HPDE6-E6E7 (cell line): Measurements from ENCODE around the gene DLEC1.
"Not testable (repeated sequence)": the region's sequence is repeated elsewhere in the genome, so short reads cannot be mapped to it uniquely, and the experiment has no call there.

Experiments used
- DNase-seq: peaks from one replicate; pipeline ENCODE4 v3.0.0; 2011; ENCODE audit warnings: missing footprints; ENCODE audit errors: extremely low spot score

Gene DLEC1

DNA sequence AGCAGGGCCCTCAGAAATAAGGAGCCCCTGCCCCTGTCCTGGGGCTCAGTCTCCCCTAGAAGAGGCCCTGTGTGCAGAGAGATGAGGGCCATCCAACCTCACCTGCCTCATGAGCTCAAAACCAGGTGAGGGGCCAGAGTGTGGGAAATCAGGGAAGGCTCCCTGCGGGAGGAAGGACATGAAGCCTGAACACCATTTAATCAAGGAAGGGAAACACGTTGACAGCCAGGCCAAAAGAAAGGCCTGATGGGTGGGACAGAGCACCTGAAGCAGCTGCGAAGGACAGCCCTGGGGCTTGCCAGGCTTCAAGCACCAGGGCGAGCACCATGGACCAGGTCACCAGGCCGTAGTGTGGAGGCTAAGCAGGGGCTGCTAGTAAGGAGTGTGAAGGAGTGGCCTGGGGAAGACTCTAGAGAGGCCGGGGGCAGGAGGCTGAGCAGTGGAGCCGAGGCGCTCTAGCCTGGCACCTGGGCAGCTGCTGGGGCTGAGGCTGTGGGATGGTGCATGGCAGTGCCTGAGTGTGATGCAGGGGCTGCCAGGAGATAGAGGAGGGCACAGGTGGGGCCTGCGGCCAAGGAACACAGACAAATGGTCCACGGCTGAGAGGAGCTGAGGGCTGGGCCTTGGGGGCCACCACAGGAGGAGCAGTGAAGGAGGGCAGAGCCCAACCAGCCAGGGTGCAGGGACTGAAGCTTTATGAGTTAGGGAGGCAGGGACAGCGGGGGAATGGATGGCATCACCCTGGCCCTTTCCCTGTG is 81.9 kb downstream of the DLEC1 start:
- no peak for DNase-seq

DNA sequence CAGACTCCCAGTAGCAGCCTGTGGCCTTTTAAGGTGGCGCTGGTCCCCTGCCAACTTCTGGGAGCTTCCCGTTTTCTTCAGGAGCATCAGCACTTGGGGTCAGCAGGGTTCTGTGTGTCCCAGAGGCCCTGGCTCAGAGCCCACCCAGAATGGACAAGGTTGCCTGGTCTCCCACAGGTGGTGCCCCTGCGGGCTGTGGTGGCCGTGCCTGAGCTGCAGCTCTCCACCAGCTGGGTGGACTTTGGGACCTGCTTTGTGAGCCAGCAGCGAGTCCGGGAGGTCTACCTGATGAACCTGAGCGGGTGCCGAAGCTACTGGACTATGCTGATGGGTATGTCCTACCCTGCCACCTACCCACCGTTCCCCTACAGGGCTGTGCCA is 82.4 kb downstream of the DLEC1 start:
- DNase-seq = no peak

DNA sequence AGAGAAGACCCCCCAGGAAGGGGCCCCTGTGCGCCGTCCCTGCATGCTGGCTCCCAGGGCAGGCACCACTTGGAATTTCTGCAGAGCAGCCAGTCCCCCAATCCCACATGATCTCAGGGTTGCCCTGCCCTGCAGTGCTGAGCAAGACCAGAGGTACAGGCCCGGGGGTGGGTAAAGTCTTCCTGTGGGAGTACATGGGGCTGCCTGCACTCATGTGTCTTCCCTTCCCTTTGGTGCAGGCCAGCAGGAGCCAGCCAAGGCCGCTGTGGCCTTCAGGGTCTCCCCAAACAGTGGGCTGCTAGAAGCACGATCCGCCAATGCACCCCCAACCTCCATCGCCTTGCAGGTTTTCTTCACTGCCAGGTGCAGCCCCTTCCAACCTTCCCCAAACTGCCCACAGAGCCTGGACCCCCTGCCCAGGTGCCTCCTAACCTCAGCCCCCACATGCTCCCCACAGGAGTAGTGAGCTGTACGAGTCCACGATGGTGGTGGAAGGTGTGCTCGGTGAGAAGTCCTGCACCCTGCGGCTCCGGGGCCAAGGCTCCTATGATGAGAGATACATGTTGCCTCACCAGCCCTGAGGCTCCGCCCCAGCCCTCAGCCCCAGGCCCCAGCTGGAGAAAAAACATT is 82.9 kb downstream of the DLEC1 start:
- DNase-seq = no peak

DNA sequence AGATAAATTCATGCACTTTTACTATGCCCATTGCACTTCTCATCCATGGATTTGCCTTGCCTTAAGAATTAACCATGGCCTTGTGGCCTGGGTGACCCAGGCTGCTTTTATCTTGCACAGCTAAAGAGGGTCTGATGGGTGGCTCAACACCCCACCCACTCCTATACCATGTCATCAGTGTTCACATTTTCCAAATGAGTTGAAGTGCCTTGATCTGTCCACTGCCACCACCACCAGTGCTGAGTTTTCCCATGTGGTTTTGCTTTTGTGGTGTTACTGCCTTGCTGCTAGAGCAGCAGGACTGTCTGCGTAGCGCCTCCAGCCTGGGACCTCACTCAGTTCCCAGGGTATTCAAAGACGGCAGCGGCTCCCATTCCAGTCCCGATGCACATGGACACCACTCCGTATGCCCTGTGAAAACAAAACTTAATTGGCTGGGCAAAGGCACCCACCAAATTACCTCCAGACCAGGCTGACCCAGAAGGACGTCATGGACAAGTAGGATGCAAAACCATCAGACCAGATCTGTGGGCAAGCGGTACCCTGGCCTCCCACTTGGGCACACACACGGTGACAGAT is 83.8 kb downstream of the DLEC1 start:
- no peak for DNase-seq

DNA sequence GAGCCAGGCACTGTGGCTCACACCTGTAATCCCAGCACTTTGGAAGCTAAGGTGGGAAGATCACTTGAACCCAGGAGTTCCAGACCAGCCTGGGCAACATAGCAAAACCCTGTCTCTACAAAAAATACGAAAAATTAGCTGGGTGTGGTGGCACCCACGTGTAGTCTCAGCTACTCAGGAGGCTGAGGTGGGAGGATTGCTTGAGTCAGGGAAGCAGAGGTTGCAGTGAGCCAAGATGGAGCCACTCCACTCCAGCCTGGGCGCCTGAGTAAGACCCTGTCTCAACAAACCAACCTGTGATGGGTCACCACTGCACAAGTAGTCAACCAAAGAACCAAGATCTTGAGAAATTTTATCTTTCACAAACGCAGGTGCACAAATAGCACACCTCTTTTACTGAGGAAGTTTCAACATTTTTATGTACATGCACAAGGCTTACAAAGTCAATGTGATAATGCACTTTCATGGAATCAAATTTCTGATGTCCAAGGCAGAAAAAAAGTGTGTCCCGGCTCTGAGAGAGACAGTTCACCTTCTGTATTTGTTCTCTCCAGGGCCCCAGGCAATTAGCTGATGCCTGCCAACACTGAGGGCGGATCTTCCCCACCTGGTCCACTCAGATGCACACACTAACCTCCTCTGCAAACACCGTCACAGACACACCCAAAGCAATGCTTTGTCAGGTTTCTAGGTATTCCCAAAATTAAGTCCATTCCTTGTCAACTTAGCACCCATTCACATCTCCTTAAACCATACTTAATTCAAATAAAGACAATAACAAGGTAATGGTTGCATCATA is 85.5 kb downstream of the DLEC1 start:
- no peak for DNase-seq

DNA sequence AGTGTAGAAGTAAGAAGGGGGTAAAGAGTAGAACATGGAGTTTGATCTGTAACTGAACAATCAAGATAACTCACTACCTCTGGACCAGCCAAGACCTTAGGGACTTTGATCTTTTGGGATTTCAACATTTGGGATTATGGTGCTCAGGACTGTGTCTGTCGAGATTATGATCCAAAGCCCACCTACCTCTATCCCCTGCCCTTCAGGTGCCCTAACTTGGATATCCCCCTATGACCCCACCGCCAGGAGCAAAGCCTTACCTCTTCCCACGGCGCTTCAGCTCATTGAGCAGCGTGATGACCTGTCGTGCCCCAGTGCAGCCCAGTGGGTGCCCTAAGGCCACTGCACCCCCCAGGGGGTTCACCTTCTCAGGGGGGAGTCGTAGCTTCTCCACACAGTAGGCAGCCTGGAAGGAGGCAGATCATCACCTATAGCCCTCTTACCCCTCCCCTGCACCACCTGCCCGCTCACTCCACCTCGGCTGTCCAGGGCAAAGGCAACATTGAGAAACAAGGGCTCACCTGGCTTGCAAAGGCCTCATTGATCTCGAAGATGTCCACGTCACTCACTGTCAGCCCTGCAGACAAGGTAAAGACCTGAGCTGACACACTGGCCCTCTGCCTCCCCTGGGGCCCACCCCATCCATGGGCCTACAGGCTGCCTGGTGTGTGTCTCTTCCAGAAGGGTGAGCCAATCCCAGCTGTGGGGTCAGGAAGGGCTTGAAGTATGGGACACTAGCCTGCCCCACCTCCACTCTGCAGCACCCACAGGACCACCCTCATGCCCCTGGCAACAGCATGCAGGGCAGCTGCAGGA is 86.5 kb downstream of the DLEC1 start:
- no peak for DNase-seq

DNA sequence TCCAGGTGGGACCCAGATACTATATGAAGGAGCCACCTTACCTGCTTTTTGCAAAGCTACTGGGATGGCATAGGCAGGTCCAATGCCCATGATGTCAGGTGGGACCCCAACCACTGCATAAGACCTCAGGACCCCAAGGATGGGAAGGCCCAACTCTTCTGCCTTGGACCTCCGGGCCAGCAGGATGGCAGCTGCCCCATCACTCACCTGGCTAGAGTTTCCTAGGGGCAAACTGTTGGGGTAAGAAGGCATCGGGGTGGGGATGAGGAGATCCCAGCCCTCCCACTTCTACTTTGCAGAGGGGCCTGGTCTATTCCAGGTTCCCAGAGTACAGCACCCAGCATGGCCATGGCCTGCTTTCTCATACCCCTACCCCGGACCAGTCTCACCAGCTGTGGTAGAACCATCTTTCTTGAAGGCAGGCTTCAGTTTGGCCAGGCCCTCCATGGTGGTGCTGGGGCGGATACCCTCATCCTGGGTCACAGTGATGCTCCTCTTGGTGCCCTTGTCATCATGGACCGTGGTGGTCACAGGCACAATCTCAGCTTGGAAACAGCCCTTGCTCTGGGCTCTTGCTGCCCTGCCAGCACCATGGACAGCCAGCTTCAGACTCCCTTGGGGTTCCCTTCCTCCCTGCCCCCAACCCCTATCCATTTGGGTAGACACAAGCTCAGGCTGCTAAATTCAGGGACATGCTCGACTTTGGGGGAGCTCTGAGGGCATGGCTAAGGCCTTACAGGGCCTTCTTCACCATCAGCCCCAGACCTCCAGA is 87.3 kb downstream of the DLEC1 start:
- no peak for DNase-seq

DNA sequence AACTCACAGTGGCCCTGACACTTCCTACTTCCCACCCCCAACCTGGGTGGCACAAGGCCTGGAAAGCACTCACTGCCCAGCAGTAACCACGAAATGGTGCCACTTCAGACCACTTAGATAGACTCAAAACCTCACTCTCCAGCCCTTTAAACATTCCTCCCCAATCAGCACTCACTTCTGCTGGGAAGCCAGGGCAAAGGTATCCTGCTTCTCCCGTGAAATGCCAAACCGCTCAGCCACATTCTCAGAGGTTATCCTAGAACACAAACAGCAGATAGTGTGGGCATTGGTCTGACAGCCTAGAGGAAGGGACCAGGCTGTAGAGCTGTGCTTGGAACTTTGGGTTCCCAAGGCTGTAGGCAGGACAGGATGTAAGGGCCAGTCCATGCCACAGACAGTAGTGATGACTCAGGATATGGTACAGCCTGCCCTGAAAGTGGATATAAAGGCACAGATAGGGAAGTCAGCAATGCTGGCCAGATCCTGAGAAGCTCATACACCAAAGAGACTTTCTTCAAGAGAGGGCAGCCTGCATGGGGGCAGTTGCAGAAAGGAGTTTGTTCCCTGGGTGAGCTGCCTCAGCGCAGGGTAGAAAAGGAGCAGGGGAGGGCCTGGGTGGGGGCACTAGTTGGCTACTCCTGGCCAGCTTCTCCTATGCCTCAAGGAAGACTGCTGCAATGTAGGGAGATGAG is 88.7 kb downstream of the DLEC1 start:
- no peak for DNase-seq

DNA sequence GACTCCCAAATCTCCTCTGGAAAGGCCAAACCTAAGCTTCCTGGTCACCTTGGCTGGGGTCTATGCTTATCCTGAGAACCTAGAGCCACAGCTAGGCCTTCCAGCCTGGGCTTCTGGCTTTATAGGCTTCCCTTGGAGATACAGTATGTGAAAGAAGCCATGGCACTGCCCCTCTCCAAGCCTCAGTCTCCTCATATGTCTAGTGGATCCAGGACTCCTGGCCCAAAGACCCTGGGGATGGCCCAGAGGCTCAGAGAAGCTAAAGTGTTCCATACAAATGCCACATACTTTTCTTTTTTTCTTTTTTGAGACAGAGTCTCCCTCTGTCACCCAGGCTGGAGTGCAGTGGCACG is 89.3 kb downstream of the DLEC1 start:
- no peak for DNase-seq

DNA sequence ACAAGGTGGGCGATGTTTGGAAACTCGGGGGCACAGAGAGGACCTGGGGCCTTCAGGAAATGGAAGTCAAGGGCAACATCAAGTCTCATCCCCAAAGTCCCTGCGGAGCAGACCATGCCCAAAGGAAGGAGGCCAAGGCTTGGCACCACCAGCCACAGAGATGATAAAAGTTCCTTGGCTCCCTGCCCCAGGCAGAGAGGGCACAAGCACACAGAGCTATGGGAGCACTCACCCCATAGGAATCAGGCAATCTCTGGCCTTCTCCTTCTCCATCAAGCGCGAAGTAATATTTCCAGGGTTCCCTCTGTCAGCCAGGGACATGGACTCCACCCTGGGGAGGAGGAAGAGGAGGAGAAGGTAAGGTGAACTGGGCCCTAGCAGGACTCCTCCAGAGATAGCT is 90.0 kb downstream of the DLEC1 start:
- no peak for DNase-seq

DNA sequence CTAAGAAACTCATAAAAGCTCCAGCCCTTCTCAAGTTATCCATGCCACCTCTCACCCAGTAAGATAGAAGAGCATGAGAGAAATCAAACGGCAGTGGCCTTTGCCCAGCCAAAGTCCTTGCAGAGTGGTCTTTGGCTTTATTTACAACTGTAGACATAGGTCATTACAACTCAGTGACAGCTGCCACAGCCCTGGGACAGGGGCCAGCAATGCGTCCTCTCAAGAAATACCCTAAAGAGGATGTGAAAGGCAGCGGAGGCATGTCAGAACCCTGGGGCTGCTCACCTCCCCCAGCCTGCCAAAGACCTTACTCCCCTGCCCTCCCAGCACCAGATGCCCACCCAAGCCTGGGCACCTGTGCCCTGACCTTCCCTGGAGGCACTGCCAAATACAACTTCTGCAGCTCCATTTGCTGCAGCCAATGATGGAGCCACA is 91.6 kb downstream of the DLEC1 start:
- no peak for DNase-seq

DNA sequence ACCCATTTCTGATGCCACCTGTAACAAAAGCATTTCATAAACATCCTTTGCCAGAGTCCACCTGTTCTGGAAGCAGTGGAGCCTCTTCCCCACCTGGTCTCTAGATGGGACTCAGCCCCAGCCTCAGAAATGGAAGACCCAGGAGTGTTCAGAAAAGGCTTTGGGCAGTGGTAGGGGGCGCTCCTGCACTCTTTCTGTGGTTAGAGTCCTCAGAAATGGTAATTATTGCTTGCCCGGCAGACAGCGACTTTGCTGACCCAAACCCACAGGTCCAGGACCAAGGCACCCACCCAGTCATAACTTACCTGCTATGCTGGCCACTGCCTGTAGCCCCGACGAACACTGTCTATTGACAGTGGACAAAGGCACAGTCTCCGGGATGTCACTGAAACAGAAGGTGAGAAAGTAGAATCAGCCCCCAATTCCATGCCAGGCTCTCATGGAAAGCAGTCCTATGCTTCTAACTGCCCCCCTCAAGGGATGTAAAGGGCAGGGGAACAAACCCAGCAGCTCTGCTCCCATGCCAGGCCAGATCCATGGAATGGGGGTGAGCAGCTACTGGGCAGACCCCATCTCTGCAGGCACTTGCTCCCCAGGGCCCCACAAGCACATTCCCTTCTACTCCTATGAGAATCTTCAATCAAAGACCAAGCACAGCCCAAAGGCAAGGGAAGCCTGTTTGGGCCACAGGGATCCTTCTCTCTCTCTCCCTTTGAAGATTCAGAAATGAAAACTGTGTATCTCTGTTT is 92.8 kb downstream of the DLEC1 start:
- DNase-seq = no peak

DNA sequence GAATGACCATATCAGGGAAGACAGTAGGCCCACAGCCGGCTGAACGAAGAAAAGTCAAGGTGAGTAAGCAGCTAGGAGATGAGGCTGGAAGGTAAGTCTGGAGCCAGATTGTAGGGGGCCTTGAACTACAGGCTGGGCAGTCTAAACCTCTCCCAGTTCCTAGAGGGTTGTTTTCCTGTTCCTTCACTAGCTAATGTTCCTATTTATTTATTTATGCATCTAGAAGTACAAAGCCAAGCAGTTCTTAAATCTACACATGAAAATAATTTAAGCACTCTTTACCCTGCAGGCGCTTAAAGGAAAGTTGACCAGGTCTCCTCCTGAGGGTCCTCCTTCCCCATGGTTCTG is 94.2 kb downstream of the DLEC1 start:
- DNase-seq = no peak

DNA sequence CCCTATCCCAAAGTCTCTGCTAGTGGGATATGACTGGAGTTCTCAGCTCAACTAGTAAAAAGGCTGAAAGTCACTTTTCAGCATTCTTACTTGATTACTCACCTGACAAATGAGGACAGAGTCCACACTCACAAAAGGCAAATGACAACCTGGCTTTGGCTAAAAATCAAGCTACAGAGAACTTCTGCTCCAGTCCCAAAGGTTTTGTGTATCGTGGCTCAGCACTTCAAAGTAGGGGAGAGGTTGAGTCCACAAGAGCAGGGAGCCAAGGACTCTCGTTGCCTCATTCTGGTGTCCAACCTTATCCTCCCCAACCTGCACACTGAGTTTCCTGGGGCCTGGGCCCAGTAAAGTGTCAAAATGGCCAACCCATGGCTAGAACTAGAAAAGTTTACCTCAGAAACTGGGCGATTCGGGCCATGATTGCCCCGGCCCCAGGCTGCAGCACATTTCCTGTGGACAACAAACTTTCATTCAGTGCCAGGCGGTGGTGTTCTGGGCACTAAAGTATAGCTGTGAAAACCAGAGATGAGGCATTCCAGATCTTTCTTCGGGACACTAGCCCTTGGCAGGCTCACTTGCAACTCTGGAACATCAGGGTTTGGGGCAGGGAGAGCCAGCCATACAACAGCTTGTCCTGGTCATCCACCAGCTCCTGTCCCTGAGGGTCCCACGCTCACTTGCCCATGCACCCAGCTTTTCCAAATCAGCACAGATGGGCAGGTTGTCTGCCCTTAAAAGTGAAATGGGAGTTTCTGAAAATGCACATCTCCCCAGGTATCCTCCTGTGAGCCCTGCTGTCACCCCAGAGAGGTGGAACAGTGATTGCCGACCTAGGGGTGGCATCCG is 94.8 kb downstream of the DLEC1 start:
- no peak for DNase-seq

DNA sequence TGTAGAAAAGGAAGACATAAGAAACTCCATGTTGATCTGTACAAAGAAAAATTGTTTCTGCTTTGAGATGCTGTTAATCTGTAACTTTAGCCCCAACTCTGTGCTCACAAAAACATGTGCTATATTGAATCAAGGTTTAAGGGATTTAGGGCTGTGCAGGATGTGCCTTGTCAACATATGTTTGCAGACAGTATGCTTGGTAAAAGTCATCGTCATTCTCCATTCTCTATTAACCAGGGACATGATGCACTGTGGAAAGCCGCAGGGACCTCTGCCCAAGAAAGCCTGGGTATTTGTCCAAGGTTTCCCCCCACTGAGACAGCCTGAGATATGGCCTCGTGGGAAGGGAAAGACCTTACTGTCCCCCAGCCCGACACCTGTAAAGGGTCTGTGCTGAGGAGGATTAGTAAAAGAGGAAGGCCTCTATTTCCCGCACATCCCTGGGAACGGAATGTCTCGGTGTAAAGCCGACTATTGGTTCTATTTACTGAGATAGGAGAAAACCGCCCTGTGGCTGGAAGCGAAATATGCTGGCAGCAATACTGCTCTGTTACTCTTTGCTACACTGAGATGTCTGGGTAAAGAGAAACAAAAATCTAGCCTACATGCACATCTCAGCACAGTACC is 95.6 kb downstream of the DLEC1 start:
- DNase-seq = not testable (repeated sequence)

DNA sequence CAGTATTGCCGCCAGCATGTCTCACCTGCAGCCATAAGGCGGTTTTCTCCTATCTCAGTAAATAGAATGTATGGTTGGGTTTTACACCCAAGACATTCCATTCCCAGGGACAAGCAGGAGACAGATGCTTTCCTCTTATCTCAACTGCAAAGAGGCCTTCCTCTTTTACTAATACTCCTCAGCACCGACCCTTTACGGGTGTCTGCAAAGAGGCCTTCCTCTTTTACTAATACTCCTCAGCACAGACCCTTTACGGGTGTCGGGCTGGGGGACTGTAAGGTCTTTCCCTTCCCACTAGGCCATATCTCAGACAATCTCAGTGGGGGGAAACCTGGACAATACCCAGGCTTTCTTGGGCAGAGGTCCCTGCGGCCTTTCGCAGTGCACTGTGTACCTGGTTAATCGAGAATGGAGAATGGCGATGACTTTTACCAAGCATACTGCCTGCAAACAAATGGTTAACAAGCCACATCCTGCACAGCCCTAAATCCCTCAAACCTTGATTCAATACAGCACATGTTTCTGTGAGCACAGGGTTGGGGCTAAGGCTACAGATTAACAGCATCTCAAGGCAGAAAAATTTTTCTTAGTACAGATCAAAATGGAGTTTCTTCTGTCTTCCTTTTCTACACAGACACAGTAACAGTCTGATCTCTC is 96.7 kb downstream of the DLEC1 start:
- not testable (repeated sequence) for DNase-seq

DNA sequence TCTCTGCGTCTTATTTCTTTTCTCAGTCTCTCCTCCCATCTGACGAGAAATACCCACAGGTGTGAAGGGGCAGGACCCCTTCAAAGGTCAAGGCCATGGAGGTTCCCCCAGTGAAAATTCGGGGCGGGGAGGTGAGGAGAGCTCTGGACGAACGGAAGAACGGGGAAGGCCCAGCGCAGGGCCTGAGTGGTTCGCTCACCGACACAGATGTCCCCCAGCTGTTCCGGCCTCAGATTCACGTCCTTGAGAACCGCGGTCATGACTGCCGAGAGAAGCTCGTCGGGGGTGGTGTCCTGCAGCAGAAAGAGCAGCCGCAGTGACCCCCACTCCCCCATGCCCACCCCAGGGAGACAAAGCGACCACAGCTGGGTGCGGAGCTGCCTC is 97.4 kb downstream of the DLEC1 start:
- no peak for DNase-seq
